ENCODE data around the gene MEIS2.

Gene MEIS2

GRCh38 chr15:36924034-36924433 lies 176.3 kb downstream of the MEIS2 start:
- DNase-seq (ENCODE audit: extremely low read depth, insufficient read length) = no peak
- no peak for TF ChIP-seq CTCF (IDR thresholded peaks at IDR 0.05; ENCODE audit: insufficient read depth, low read length, poor library complexity, severe bottlenecking)
- H3K27me3 ChIP-seq (replicated peaks; ENCODE audit: control insufficient read depth, insufficient read depth, low read length) = no peaks in the 10 kb centered on the region
- H3K4me3 ChIP-seq (replicated peaks; ENCODE audit: low read depth, low read length) = no peak overlapping the region
- no peaks in the 10 kb centered on the region for H3K36me3 ChIP-seq (ENCODE audit: control insufficient read depth, insufficient read depth, low read length)

DNA sequence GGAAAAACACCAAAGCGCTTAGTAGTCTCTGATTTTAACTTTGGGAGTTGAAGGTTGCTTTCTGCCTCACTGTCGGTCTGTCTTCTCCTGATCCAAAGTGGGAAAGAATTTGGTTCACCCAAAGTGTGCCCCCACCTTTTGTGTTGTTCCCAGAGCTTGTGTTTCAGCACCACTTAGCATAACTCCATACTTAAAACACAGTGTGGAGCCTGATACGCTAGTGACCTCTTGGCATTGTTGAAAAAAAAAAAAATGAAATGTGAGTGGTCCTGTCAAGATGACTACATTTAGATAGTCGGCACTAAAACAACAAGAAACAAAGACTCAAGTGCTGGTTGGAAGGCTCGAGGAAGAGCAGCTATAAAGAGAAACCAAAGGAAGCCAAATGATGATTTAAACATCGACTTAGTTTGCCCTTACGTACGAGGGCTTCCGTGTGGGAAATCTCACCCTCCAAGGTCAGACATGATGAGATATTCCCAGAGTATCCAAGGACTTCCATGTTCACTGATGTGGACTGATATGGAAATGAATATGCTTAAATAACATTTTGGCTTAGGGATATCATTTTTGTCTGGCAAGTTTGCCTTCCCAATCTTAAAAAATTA lies 178.8 kb downstream of the MEIS2 start:
- H3K36me3 ChIP-seq (ENCODE audit: control insufficient read depth, insufficient read depth, low read length) = no peaks in the 10 kb centered on the region
- TF ChIP-seq CTCF (IDR thresholded peaks at IDR 0.05; ENCODE audit: insufficient read depth, low read length, poor library complexity, severe bottlenecking) = no peak
- DNase-seq (ENCODE audit: extremely low read depth, insufficient read length) = no peak
- H3K27me3 ChIP-seq (replicated peaks; ENCODE audit: control insufficient read depth, insufficient read depth, low read length) = no peaks in the 10 kb centered on the region
- no peak overlapping the region for H3K4me3 ChIP-seq (replicated peaks; ENCODE audit: low read depth, low read length)

GRCh38 chr15:36917411-36918267 lies 182.7 kb downstream of the MEIS2 start:
- H3K27me3 ChIP-seq (replicated peaks; ENCODE audit: control insufficient read depth, insufficient read depth, low read length) = no peaks in the 10 kb centered on the region
- no peak overlapping the region for H3K4me3 ChIP-seq (replicated peaks; ENCODE audit: low read depth, low read length)
- DNase-seq (ENCODE audit: extremely low read depth, insufficient read length) = no peak
- no peaks in the 10 kb centered on the region; the same call in none of the 2 replicates for H3K36me3 ChIP-seq (ENCODE audit: control insufficient read depth, insufficient read depth, low read length)
- TF ChIP-seq CTCF (IDR thresholded peaks at IDR 0.05; ENCODE audit: insufficient read depth, low read length, poor library complexity, severe bottlenecking) = no peak

DNA sequence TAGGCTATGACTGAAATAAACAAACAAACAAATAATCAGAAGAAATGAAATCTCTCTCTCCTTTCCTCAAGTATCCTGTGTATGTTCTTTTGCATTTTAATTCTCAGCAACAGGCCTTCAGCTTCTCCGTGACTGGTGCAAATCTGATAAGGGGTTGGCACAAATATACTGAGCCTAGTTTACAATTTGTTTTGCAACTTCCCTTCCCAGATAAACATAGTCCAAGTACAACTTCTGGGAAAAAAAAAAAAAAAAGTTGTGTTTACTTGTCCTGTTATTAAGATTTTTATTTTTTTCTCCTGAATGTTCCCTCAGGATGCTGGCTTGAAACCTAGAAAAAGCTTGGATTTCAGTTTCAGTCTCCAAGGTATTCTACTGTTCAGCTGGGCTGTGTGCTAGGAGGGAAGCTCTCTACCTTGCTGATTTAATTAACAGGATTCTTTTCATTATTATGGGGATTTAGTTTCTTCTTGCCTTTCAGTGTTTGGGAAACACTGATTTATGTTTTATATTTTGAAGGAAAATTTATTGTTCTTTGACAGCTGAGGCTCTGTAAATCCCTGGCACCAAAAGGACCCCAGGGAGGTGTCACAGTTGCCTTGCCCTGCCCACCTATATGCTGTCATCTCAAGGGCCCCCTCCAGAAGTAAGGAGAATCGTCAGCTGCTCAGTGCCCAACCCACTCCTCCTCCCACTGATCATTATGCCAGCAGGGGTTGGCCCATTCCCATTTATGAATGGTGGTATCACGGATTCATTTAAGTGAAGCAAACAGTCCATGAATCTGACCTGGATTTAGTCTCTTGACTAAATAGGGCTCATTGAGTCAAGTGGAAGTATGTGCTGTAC lies 185.2 kb downstream of the MEIS2 start:
- H3K27me3 ChIP-seq (replicated peaks; ENCODE audit: control insufficient read depth, insufficient read depth, low read length) = no peaks in the 10 kb centered on the region
- DNase-seq (ENCODE audit: extremely low read depth, insufficient read length) = no peak
- H3K36me3 ChIP-seq (ENCODE audit: control insufficient read depth, insufficient read depth, low read length) = no peaks in the 10 kb centered on the region; the same call in none of the 2 replicates

GRCh38 chr15:36914466-36914865 lies 185.9 kb downstream of the MEIS2 start:
- no peaks in the 10 kb centered on the region; the same call in none of the 2 replicates for H3K36me3 ChIP-seq (ENCODE audit: control insufficient read depth, insufficient read depth, low read length)
- no peak overlapping the region for H3K4me3 ChIP-seq (replicated peaks; ENCODE audit: low read depth, low read length)
- DNase-seq (ENCODE audit: extremely low read depth, insufficient read length) = no peak
- no peaks in the 10 kb centered on the region for H3K27me3 ChIP-seq (replicated peaks; ENCODE audit: control insufficient read depth, insufficient read depth, low read length)
- TF ChIP-seq CTCF (IDR thresholded peaks at IDR 0.05; ENCODE audit: insufficient read depth, low read length, poor library complexity, severe bottlenecking) = no peak

More for the DNA sequence above, 185.2 kb downstream of the MEIS2 start:
- no peak for TF ChIP-seq CTCF (IDR thresholded peaks at IDR 0.05; ENCODE audit: insufficient read depth, low read length, poor library complexity, severe bottlenecking)
- H3K4me3 ChIP-seq (replicated peaks; ENCODE audit: low read depth, low read length) = no peak overlapping the region

All from GM06990 (cell line).